PFSK-1 (cell line): ENCODE data around the gene UAP1L1.

Experiments used
- FOXP2 ChIP-seq: optimal IDR thresholded peaks from 2 replicates; pipeline ENCODE3; 2011; ENCODE audit warnings: borderline replicate concordance, control low read depth, inconsistent platforms; ENCODE audit not compliant: insufficient read depth; ENCODE audit errors: extremely low read length, extremely low read depth
- POLR2AphosphoS5 ChIP-seq: IDR thresholded peaks from 2 replicates; pipeline ENCODE4 v1.6.1; 2012; ENCODE audit warnings: low read depth, mild to moderate bottlenecking, control low read depth, low read length, moderate library complexity
- REST ChIP-seq, 2 experiments: IDR thresholded peaks; 2 replicates each; pipeline versions ENCODE4 v1.6.1 to v1.8.0; 2011 to 2012; ENCODE audit warnings: low read depth in 2 of 2, low read length in 2 of 2, control low read depth in 1 of 2, inconsistent platforms in 1 of 2, mild to moderate bottlenecking in 1 of 2, moderate library complexity in 1 of 2; ENCODE audit not compliant: insufficient read depth in 1 of 2
- SIN3A ChIP-seq: IDR thresholded peaks from 2 replicates; pipeline ENCODE4 v1.6.1; 2012; ENCODE audit warnings: mild to moderate bottlenecking, low read length, moderate library complexity, borderline replicate concordance; ENCODE audit not compliant: insufficient read depth
- TAF1 ChIP-seq: IDR thresholded peaks from 2 replicates; pipeline ENCODE4 v1.6.1; 2012; ENCODE audit warnings: low read length, control low read depth, borderline replicate concordance; ENCODE audit not compliant: insufficient read depth

GRCh38 chr9:137089232-137089947, 12.1 kb downstream of the UAP1L1 start:
- TF ChIP-seq SIN3A (no peak), POLR2AphosphoS5 (no peak), TAF1 (no peak), REST (IDR thresholded peaks at IDR 0.05; ENCODE audit: insufficient read depth in 1 of 2, low read depth in 2 of 2, low read length in 2 of 2) (no peak), FOXP2 (no peak)
